ENCODE results near the gene ADAR.

GRCh38 chr1:154623358-154623757 is 15.4 kb upstream of the ADAR start:
- TF ChIP-seq CTCF (IDR thresholded peaks at IDR 0.05) (no peak), POLR2A (IDR thresholded peaks at IDR 0.05) (no peak)

All from adrenal gland (tissue), 5 donors.